ENCODE data around the gene SACM1L.
A peak's percentile ranks its signal among the peaks of the same experiment; 100 is the strongest.

GRCh38 chr3:45677033-45677446 is 12.2 kb upstream of the SACM1L start:
- TF ChIP-seq BHLHE40 (IDR thresholded peaks at IDR 0.05; ENCODE audit: low read depth, low read length) (peak; percentile 56; the same call in 1 of the 2 replicates), CTCF (conservative IDR thresholded peaks at IDR 0.05; ENCODE audit: low read depth, low read length) (no peak), NFE2L2 (IDR thresholded peaks at IDR 0.05; ENCODE audit: low read depth, low read length) (no peak), RAD21 (IDR thresholded peaks at IDR 0.05; ENCODE audit: low read length) (no peak), SMC3 (IDR thresholded peaks at IDR 0.05; ENCODE audit: low read depth, low read length) (no peak), RFX5 (IDR thresholded peaks at IDR 0.05; ENCODE audit: low read depth, low read length) (no peak), USF2 (IDR thresholded peaks at IDR 0.05; ENCODE audit: low read depth, low read length) (peak; percentile 72; the same call in 1 of the 2 replicates), POLR2A (IDR thresholded peaks at IDR 0.05; ENCODE audit: low read depth, low read length) (no peak), MXI1 (IDR thresholded peaks at IDR 0.05; ENCODE audit: borderline replicate concordance, low read depth, low read length) (no peak), ELK1 (IDR thresholded peaks at IDR 0.05; ENCODE audit: borderline replicate concordance, low read depth, low read length) (no peak), CEBPB (IDR thresholded peaks at IDR 0.05; ENCODE audit: low read depth, low read length) (peak; percentile 97)

Data from IMR-90 (cell line).